A549 (cell line): Measurements from ENCODE around the gene ALDH1B1. TPM values are rescaled to one million over a fixed set of nuclear protein-coding genes. Genes with fewer than 3 reads are reported as not detected.
A peak's percentile ranks its signal among the peaks of the same experiment; 100 is the strongest.

Experiments used
- ATAC-seq, 2 experiments: fragments of 200-7000 bp in 1 of 2; fragments of >200 bp in 1 of 2; cut with Nextera tagmentation in 1 of 2; cut with Tn5 transposase in 1 of 2; 3 replicates each; pipeline versions ENCODE4 v1.8.0 to v1.9.1; 2018 to 2020; ENCODE audit warnings: mild to moderate bottlenecking in 1 of 2, moderate library complexity in 1 of 2
- CTCF ChIA-PET: fragments of 300-600 bp; sonication (Branson Sonifier 250); formaldehyde crosslinking; extraction: SDS; loops from one replicate; lab custom pipeline; 2021; ENCODE audit warnings: antibody characterized with exemption, inconsistent platforms; lab: Yijun Ruan, JAX
- POLR2A ChIA-PET: fragments of 350-600 bp; formaldehyde crosslinking; extraction: SDS; loops from one replicate; lab custom pipeline; 2021; ENCODE audit warnings: antibody characterized with exemption, inconsistent platforms; lab: Yijun Ruan, JAX
- DNase-seq, 2 experiments: peaks; one replicate each; pipeline versions ENCODE4 v3.0.0 to v3.0.0-alpha.2; 2011 to 2016; ENCODE audit warnings: low read depth in 1 of 2, low spot score in 1 of 2
- FAIRE-seq: peaks from 2 replicates; lab custom pipeline; 2011; peaks lifted over from hg19 to GRCh38; lab: Jason Lieb, UNC
- H3K27ac ChIP-seq, 2 experiments: fragments of >200 bp; sonication (Bioruptor Twin); formaldehyde crosslinking; 3 replicates each; pipeline ENCODE4 v1.5.1; 2016 to 2017
- H3K4me1 ChIP-seq: fragments of >200 bp; sonication (Bioruptor Twin); formaldehyde crosslinking; 3 replicates; pipeline ENCODE4 v1.6.1; 2016
- H3K4me2 ChIP-seq: fragments of >200 bp; sonication (Bioruptor Twin); formaldehyde crosslinking; 3 replicates; pipeline ENCODE4 v1.6.1; 2016
- H3K4me3 ChIP-seq: fragments of >200 bp; sonication (Bioruptor Twin); formaldehyde crosslinking; 3 replicates; pipeline ENCODE4 v1.5.1; 2016
- H3K9me3 ChIP-seq: fragments of >200 bp; sonication (Bioruptor Twin); formaldehyde crosslinking; 3 replicates; pipeline ENCODE4 v1.6.1; 2016
- CBX8 ChIP-seq: fragments of 200-600 bp; sonication (generic); IDR thresholded peaks from 2 replicates; pipeline ENCODE4 v1.6.1; 2016
- CHD2 ChIP-seq: fragments of 150-350 bp; IDR thresholded peaks from 2 replicates; pipeline ENCODE4 v1.6.1; 2014; ENCODE audit warnings: low read length; ENCODE audit not compliant: partially characterized antibody
- EHMT2 ChIP-seq: fragments of 200-600 bp; sonication (generic); IDR thresholded peaks from 2 replicates; pipeline ENCODE4 v1.6.1; 2016; ENCODE audit warnings: antibody characterized with exemption, low read depth, mild to moderate bottlenecking, moderate library complexity
- EP300 ChIP-seq, 2 experiments: fragments of >200 bp; sonication (Bioruptor Twin); formaldehyde crosslinking; IDR thresholded peaks; 2 replicates in 1 of 2; 3 replicates in 1 of 2; pipeline ENCODE4 v1.6.1; 2016 to 2017
- ESRRA ChIP-seq: fragments of 150-350 bp; IDR thresholded peaks from 2 replicates; pipeline ENCODE4 v1.6.1; 2014; ENCODE audit warnings: mild to moderate bottlenecking, low read length, borderline replicate concordance
- FOSL2 ChIP-seq, 2 experiments: fragments of 450-650 bp in 1 of 2; fragments of >200 bp in 1 of 2; sonication (Bioruptor Twin) in 1 of 2; formaldehyde crosslinking; IDR thresholded peaks; 2 replicates each; pipeline versions ENCODE4 v1.5.0 to v1.6.1; 2016 to 2020; ENCODE audit warnings: mild to moderate bottlenecking in 1 of 2, moderate library complexity in 1 of 2
- FOXS1 ChIP-seq: fragments of 250-450 bp; sonication (Bioruptor Pico); IDR thresholded peaks from 2 replicates; pipeline ENCODE4 v1.5.0; 2020; ENCODE audit warnings: mild to moderate bottlenecking, moderate library complexity
- HOXB13 ChIP-seq: fragments of 250-450 bp; sonication (Bioruptor Pico); IDR thresholded peaks from 2 replicates; pipeline ENCODE4 v1.5.0; 2020; ENCODE audit warnings: low read depth, mild to moderate bottlenecking, moderate library complexity
- HOXB5 ChIP-seq: fragments of 250-450 bp; sonication (Bioruptor Pico); IDR thresholded peaks from 2 replicates; pipeline ENCODE4 v1.5.0; 2020; ENCODE audit warnings: mild to moderate bottlenecking, moderate library complexity
- NFE2L2 ChIP-seq: fragments of 150-350 bp; conservative IDR thresholded peaks from 2 replicates; pipeline ENCODE4 v1.6.1; 2014; ENCODE audit warnings: low read length
- NPAS2 ChIP-seq: fragments of 250-450 bp; sonication (Bioruptor Pico); IDR thresholded peaks from 2 replicates; pipeline ENCODE4 v1.8.0; 2022; ENCODE audit warnings: mild to moderate bottlenecking, moderate library complexity, borderline replicate concordance
- PHF8 ChIP-seq: fragments of 200-600 bp; sonication (generic); IDR thresholded peaks from 2 replicates; pipeline ENCODE4 v1.6.1; 2016; ENCODE audit warnings: low read depth, mild to moderate bottlenecking, antibody characterized with exemption, moderate library complexity, borderline replicate concordance
- POLR2A ChIP-seq: IDR thresholded peaks from 2 replicates; pipeline ENCODE4 v1.6.1; 2012; ENCODE audit warnings: mild to moderate bottlenecking, low read length
- POLR2AphosphoS2 ChIP-seq: conservative IDR thresholded peaks from 2 replicates; pipeline ENCODE4 v1.6.1; 2012; ENCODE audit warnings: low read length, improper control_type of control experiment, inconsistent platforms
- RAD21 ChIP-seq, 2 experiments: fragments of >200 bp in 1 of 2; sonication (Bioruptor Twin) in 1 of 2; formaldehyde crosslinking in 1 of 2; IDR thresholded peaks in 1 of 2; conservative IDR thresholded peaks in 1 of 2; 2 replicates in 1 of 2; 3 replicates in 1 of 2; pipeline ENCODE4 v1.6.1; 2012 to 2018; ENCODE audit warnings: inconsistent platforms in 1 of 2
- RARB ChIP-seq: fragments of 250-450 bp; sonication (Bioruptor Pico); IDR thresholded peaks from 2 replicates; pipeline ENCODE4 v1.8.0; 2021; ENCODE audit warnings: mild to moderate bottlenecking, moderate library complexity
- RNF2 ChIP-seq: fragments of 200-600 bp; sonication (generic); IDR thresholded peaks from 2 replicates; pipeline ENCODE4 v1.6.1; 2016; ENCODE audit warnings: low read depth, mild to moderate bottlenecking, antibody characterized with exemption, moderate library complexity, borderline replicate concordance
- SMC3 ChIP-seq: fragments of >200 bp; sonication (Bioruptor Twin); formaldehyde crosslinking; IDR thresholded peaks from 3 replicates; pipeline ENCODE4 v1.6.1; 2018; ENCODE audit warnings: inconsistent platforms
- SREBF2 ChIP-seq: fragments of 450-650 bp; IDR thresholded peaks from 2 replicates; pipeline ENCODE4 v1.6.1; 2014; ENCODE audit warnings: mild to moderate bottlenecking, moderate library complexity
- TFCP2L1 ChIP-seq: fragments of 250-450 bp; sonication (Bioruptor Pico); IDR thresholded peaks from 2 replicates; pipeline ENCODE4 v1.5.0; 2021; ENCODE audit warnings: mild to moderate bottlenecking
- ZC3H11A ChIP-seq: fragments of 450-650 bp; IDR thresholded peaks from 2 replicates; pipeline ENCODE4 v1.6.1; 2014; ENCODE audit warnings: antibody characterized with exemption, mild to moderate bottlenecking
- ZSCAN20 ChIP-seq: fragments of 250-450 bp; sonication (Bioruptor Pico); IDR thresholded peaks from 2 replicates; pipeline ENCODE4 v1.8.0; 2022; ENCODE audit warnings: mild to moderate bottlenecking, moderate library complexity
- WGBS: methylation state at CpG from one replicate; pipeline ENCODE4 v1.1.6; 2017; ENCODE audit errors: missing lambda C conversion rate; 5-methylcytosine and 5-hydroxymethylcytosine counted together
- polyA plus RNA-seq, 4 experiments: library from polyadenylated mRNA; depleted of rRNA in 3 of 4; stranded (reverse); fragments of >200 nt; fragmentation: RNase III in 1 of 4; extraction: RNeasy Plus Mini Kit Qiagen cat#74134 plus additional on column Dnase treatment in 1 of 4; gene quantifications; 2 replicates in 3 of 4; 3 replicates in 1 of 4; pipeline ENCODE4 v1.2.3, GENCODE V29; 2011 to 2017
- TF ChIP-seq, protein P1 (sequence below): fragments of 250-450 bp; sonication (Bioruptor Pico); IDR thresholded peaks from 2 replicates; pipeline ENCODE4 v1.5.0; 2020; ENCODE audit warnings: low read depth, mild to moderate bottlenecking, moderate library complexity
- TF ChIP-seq, protein P2 (sequence below): IDR thresholded peaks from 2 replicates; pipeline ENCODE4 v1.6.1; 2012; ENCODE audit warnings: low read depth, borderline replicate concordance
- TF ChIP-seq, protein P3 (sequence below): fragments of 250-450 bp; sonication (Bioruptor Pico); IDR thresholded peaks from 2 replicates; pipeline ENCODE4 v1.5.0; 2021; ENCODE audit warnings: mild to moderate bottlenecking, moderate library complexity, borderline replicate concordance
- TF ChIP-seq, protein P4 (sequence below): IDR thresholded peaks from 2 replicates; pipeline ENCODE4 v1.6.1; 2012
- TF ChIP-seq, protein P5 (sequence below): fragments of >200 bp; sonication (Bioruptor Twin); formaldehyde crosslinking; IDR thresholded peaks from 3 replicates; pipeline ENCODE4 v1.5.1; 2016

Gene ALDH1B1
- polyA plus RNA-seq, 2 of the 4 experiments (the other 2 are of a cell fraction): 40.2 to 71.8 TPM

DNA sequence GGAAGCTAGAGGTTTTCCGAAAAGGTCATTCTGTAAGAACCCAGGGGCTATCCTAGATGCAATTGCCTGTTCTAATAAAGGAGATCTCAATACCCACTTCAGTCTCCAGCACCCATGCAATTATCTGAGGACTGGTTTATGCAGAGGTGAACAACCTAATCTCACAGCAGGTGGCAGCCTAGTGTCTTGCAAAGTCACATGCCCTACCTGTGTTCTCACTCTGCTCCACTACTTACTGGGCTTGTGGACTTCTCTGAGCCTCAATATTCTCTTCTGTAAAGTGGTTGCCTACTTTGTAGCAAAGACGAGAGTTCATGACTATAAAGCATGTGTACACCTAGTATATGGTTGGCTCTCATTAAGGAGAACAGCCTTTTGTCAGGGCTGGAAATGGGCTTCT, 21.0 kb upstream of the ALDH1B1 start:
- 34% methylated on average over 2 of the region's 2 CpGs for WGBS
- Histone ChIP-seq H3K4me2 (no peak overlapping the region), H3K4me1 (no peaks in the 10 kb centered on the region), H3K4me3 (no peak overlapping the region), H3K9me3 (no peaks in the 10 kb centered on the region), H3K27ac (no peak overlapping the region)
- POLR2A ChIA-PET: no interaction called here
- ATAC-seq (peak; percentile 94), FAIRE-seq (no peak), DNase-seq (peak; percentile 64 to 71)
- CTCF ChIA-PET: interaction anchor here (0.7 to 4.5 kb wide), 17 partner anchors 10 to 458 kb away, joined by 3 to 35 read pairs (median 4); partner anchors contain the start of gene ALDH1B1
- TF ChIP-seq FOSL2 (IDR thresholded peaks at IDR 0.05) (no peak), FOSL2 (CRISPR knock-in tag; IDR thresholded peaks at IDR 0.05) (no peak), NPAS2 (CRISPR knock-in tag) (no peak), EHMT2 (no peak), PHF8 (no peak), POLR2AphosphoS2 (no peak), ZSCAN20 (CRISPR knock-in tag) (no peak), EP300 (IDR thresholded peaks at IDR 0.05) (no peak), NFE2L2 (no peak), SMC3 (peak; percentile 79), SREBF2 (no peak), HOXB5 (CRISPR knock-in tag) (no peak), ZC3H11A (no peak), CBX8 (no peak), HOXB13 (no peak), RAD21 (conservative IDR thresholded peaks at IDR 0.05 in 1 of 2, IDR thresholded peaks at IDR 0.05 in 1 of 2) (peak; percentile 77 to 81), RNF2 (no peak), ESRRA (no peak), RARB (CRISPR knock-in tag) (no peak), CHD2 (no peak), FOXS1 (CRISPR knock-in tag) (no peak), POLR2A (no peak), TFCP2L1 (CRISPR knock-in tag) (no peak)
- TF ChIP-seq, protein P1, sequence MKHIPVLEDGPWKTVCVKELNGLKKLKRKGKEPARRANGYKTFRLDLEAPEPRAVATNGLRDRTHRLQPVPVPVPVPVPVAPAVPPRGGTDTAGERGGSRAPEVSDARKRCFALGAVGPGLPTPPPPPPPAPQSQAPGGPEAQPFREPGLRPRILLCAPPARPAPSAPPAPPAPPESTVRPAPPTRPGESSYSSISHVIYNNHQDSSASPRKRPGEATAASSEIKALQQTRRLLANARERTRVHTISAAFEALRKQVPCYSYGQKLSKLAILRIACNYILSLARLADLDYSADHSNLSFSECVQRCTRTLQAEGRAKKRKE (CRISPR knock-in tag): no peak
- TF ChIP-seq, protein P2, sequence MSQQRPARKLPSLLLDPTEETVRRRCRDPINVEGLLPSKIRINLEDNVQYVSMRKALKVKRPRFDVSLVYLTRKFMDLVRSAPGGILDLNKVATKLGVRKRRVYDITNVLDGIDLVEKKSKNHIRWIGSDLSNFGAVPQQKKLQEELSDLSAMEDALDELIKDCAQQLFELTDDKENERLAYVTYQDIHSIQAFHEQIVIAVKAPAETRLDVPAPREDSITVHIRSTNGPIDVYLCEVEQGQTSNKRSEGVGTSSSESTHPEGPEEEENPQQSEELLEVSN: no peak
- TF ChIP-seq, protein P3, sequence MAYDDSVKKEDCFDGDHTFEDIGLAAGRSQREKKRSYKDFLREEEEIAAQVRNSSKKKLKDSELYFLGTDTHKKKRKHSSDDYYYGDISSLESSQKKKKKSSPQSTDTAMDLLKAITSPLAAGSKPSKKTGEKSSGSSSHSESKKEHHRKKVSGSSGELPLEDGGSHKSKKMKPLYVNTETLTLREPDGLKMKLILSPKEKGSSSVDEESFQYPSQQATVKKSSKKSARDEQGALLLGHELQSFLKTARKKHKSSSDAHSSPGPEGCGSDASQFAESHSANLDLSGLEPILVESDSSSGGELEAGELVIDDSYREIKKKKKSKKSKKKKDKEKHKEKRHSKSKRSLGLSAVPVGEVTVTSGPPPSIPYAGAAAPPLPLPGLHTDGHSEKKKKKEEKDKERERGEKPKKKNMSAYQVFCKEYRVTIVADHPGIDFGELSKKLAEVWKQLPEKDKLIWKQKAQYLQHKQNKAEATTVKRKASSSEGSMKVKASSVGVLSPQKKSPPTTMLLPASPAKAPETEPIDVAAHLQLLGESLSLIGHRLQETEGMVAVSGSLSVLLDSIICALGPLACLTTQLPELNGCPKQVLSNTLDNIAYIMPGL (CRISPR knock-in tag): no peak
- TF ChIP-seq, protein P4, sequence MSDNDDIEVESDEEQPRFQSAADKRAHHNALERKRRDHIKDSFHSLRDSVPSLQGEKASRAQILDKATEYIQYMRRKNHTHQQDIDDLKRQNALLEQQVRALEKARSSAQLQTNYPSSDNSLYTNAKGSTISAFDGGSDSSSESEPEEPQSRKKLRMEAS: no peak
- TF ChIP-seq, protein P5, sequence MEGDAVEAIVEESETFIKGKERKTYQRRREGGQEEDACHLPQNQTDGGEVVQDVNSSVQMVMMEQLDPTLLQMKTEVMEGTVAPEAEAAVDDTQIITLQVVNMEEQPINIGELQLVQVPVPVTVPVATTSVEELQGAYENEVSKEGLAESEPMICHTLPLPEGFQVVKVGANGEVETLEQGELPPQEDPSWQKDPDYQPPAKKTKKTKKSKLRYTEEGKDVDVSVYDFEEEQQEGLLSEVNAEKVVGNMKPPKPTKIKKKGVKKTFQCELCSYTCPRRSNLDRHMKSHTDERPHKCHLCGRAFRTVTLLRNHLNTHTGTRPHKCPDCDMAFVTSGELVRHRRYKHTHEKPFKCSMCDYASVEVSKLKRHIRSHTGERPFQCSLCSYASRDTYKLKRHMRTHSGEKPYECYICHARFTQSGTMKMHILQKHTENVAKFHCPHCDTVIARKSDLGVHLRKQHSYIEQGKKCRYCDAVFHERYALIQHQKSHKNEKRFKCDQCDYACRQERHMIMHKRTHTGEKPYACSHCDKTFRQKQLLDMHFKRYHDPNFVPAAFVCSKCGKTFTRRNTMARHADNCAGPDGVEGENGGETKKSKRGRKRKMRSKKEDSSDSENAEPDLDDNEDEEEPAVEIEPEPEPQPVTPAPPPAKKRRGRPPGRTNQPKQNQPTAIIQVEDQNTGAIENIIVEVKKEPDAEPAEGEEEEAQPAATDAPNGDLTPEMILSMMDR: peak; percentile 65
